ENCODE results near the gene PPARG. TPM values are rescaled to one million over a fixed set of nuclear protein-coding genes. Genes with fewer than 3 reads are reported as not detected.

Gene PPARG
- total RNA-seq, 2 donors from 2014 or later, result 5.4 to 44.2 TPM

- 60 to 75% methylated on average over 5 of the region's 5 CpGs for WGBS, 2 donors
- no peaks in the 10 kb centered on the region for H3K27me3 ChIP-seq
- intact Hi-C loops (cut with DNase I), result no loop called here
- no peaks in the 10 kb centered on the region for H3K9me3 ChIP-seq
- H3K4me1 ChIP-seq, result no peaks in the 10 kb centered on the region
- TF ChIP-seq POLR2A (IDR thresholded peaks at IDR 0.05) (no peak), CTCF (IDR thresholded peaks at IDR 0.05) (no peak)
- no peaks in the 10 kb centered on the region for H3K36me3 ChIP-seq (replicated peaks in 1 of 2; ENCODE audit: insufficient read depth in 1 of 2, low read depth in 2 of 2)
- no peak overlapping the region for H3K4me3 ChIP-seq
- no peak overlapping the region for H3K27ac ChIP-seq
- ATAC-seq (no peak), DNase-seq (no peak)
Measured at GRCh38 chr3:12327021-12327420, 38.2 kb downstream of the PPARG start.

GRCh38 chr3:12328132-12328836 is 39.4 kb downstream of the PPARG start:
- Histone ChIP-seq H3K27ac (no peak overlapping the region), H3K9me3 (no peaks in the 10 kb centered on the region), H3K27me3 (no peaks in the 10 kb centered on the region), H3K4me1 (no peaks in the 10 kb centered on the region), H3K4me3 (no peak overlapping the region), H3K36me3 (replicated peaks in 1 of 2; ENCODE audit: insufficient read depth in 1 of 2, low read depth in 2 of 2) (no peaks in the 10 kb centered on the region)
- TF ChIP-seq CTCF (IDR thresholded peaks at IDR 0.05), result no peak
- TF ChIP-seq POLR2A (IDR thresholded peaks at IDR 0.05), result no peak
- DNase-seq (peak in 1 of 4 donors; percentile 15), ATAC-seq (no peak)
- 67 to 68% methylated on average over 8 of the region's 8 CpGs for WGBS, 2 donors
- intact Hi-C loops (cut with DNase I), result no loop called here

GRCh38 chr3:12328837-12329462 is 40.1 kb downstream of the PPARG start:
- DNase-seq, result no peak
- no peak overlapping the region for H3K4me3 ChIP-seq
- 60 to 61% methylated on average over 3 of the region's 3 CpGs for WGBS, 2 donors
- intact Hi-C loops (cut with DNase I), result no loop called here
- H3K9me3 ChIP-seq, result no peaks in the 10 kb centered on the region
- TF ChIP-seq POLR2A (IDR thresholded peaks at IDR 0.05), result no peak
- TF ChIP-seq CTCF (IDR thresholded peaks at IDR 0.05), result no peak
- H3K27me3 ChIP-seq, result no peaks in the 10 kb centered on the region
- H3K4me1 ChIP-seq, result no peaks in the 10 kb centered on the region
- H3K27ac ChIP-seq, result no peak overlapping the region
- no peak for ATAC-seq
- no peaks in the 10 kb centered on the region for H3K36me3 ChIP-seq (replicated peaks in 1 of 2; ENCODE audit: insufficient read depth in 1 of 2, low read depth in 2 of 2)

- Histone ChIP-seq H3K27ac (no peak overlapping the region), H3K4me1 (no peaks in the 10 kb centered on the region), H3K27me3 (no peaks in the 10 kb centered on the region), H3K4me3 (no peak overlapping the region), H3K36me3 (replicated peaks in 1 of 2; ENCODE audit: insufficient read depth in 1 of 2, low read depth in 2 of 2) (no peaks in the 10 kb centered on the region), H3K9me3 (no peaks in the 10 kb centered on the region)
- 70 to 82% methylated on average over 3 of the region's 3 CpGs for WGBS, 2 donors
- intact Hi-C loops (cut with DNase I), result no loop called here
- DNase-seq (no peak), ATAC-seq (no peak)
- TF ChIP-seq POLR2A (IDR thresholded peaks at IDR 0.05) (no peak), CTCF (IDR thresholded peaks at IDR 0.05) (no peak)
Measured at GRCh38 chr3:12334786-12335185, 45.9 kb downstream of the PPARG start.

- DNase-seq, result no peak
- Histone ChIP-seq H3K36me3 (replicated peaks in 1 of 2; ENCODE audit: insufficient read depth in 1 of 2, low read depth in 2 of 2) (no peaks in the 10 kb centered on the region), H3K27me3 (no peaks in the 10 kb centered on the region), H3K9me3 (no peaks in the 10 kb centered on the region), H3K4me1 (no peaks in the 10 kb centered on the region), H3K27ac (no peak overlapping the region), H3K4me3 (no peak overlapping the region)
- no peak for ATAC-seq
- intact Hi-C loops (cut with DNase I), result no loop called here
- TF ChIP-seq POLR2A (IDR thresholded peaks at IDR 0.05) (no peak), CTCF (IDR thresholded peaks at IDR 0.05) (no peak)
- 71 to 75% methylated on average over 3 of the region's 3 CpGs for WGBS, 2 donors
Measured at GRCh38 chr3:12335421-12335820, 46.6 kb downstream of the PPARG start.

All from body of pancreas (tissue), 4 donors.